Measurements from ENCODE around the gene MRPS11. TPM values are rescaled to one million over a fixed set of nuclear protein-coding genes. Genes with fewer than 3 reads are reported as not detected.

Gene MRPS11
- total and polyA plus RNA-seq, 10 of the 15 experiments (the other 5 are each of a cell fraction or from before 2014, with no cell fraction given) = 37.1 to 148 (median 68.7) TPM

DNA sequence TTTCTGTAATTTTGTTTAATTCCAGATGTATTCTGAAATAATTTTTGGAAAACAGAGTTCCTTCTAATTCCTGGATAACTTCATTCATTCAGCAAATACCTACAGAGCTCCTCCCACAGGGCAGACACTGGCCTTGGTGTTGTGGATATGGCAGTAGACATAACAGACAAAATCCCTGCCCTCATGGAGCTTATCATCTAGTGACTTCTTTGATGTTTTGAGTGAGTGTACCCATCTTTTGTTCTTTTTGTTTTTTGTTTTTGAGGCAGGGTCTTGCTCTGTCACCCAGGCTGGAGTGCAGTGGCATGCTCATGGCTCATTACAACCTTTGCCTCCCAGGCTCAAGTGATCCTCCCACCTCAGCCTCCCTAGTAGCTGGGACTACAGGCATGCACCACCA is 57.9 kb downstream of the MRPS11 start:
- H4K20me1 ChIP-seq (ENCODE audit: control insufficient read depth, insufficient read depth) = no peaks in the 10 kb centered on the region
- intact Hi-C loops (cut with micrococcal nuclease; ENCODE audit: unreplicated experiment) (no loop called here), in situ Hi-C loops (cut with MboI) (no loop called here)
- no peaks in the 10 kb centered on the region for H3K4me1 ChIP-seq (ENCODE audit: control insufficient read depth, insufficient read depth, low read length)
- H3K36me3 ChIP-seq (ENCODE audit: control insufficient read depth in 2 of 2, insufficient read depth in 2 of 2, low read length in 1 of 2) = no peaks in the 10 kb centered on the region
- SMC1A ChIA-PET (ENCODE audit: uncharacterized antibody, unreplicated experiment) = no interaction called here
- BruUV-seq (replicated peaks) = no TSS peak
- H3K9me3 ChIP-seq (replicated peaks; ENCODE audit: control insufficient read depth, insufficient read depth, low read length) = no peaks in the 10 kb centered on the region
- H3K9ac ChIP-seq (ENCODE audit: control insufficient read depth, insufficient read depth, low read length) = no peak overlapping the region
- no peak overlapping the region for H3K4me2 ChIP-seq (ENCODE audit: control insufficient read depth, insufficient read depth)
- DNase-seq (ENCODE audit: low read depth, low spot score) (no peak), ATAC-seq (no peak), FAIRE-seq (no peak)
- no peak overlapping the region for H3K4me3 ChIP-seq
- H2AFZ ChIP-seq (ENCODE audit: control insufficient read depth, low read depth, low read length) = no peak overlapping the region
- no peaks in the 10 kb centered on the region for H3K27me3 ChIP-seq (replicated peaks in 1 of 2; ENCODE audit: control insufficient read depth in 2 of 2, insufficient read depth in 2 of 2, low read length in 1 of 2)
- POLR2A ChIA-PET = interaction anchor here (0.5 to 0.6 kb wide), 2 partner anchors 13 to 61 kb away, joined by 3 read pairs; no protein-coding TSS in a partner anchor
- RAD21 ChIA-PET (ENCODE audit: unreplicated experiment) = no interaction called here
- TF ChIP-seq BMI1 (IDR thresholded peaks at IDR 0.05; ENCODE audit: borderline replicate concordance) (no peak), IRF4 (IDR thresholded peaks at IDR 0.05; ENCODE audit: low read depth, low read length) (no peak), JUNB (IDR thresholded peaks at IDR 0.05) (no peak)
- CTCF ChIA-PET = no interaction called here
- H3K79me2 ChIP-seq (ENCODE audit: control insufficient read depth, insufficient read depth, low read length) = no peaks in the 10 kb centered on the region
- no peak overlapping the region for H3K27ac ChIP-seq (ENCODE audit: control insufficient read depth, insufficient read depth)

GRCh38 chr15:88526247-88526879 is 58.9 kb downstream of the MRPS11 start:
- Histone ChIP-seq H3K27ac (ENCODE audit: control insufficient read depth, insufficient read depth) (no peak overlapping the region), H4K20me1 (ENCODE audit: control insufficient read depth, insufficient read depth) (no peaks in the 10 kb centered on the region), H3K4me2 (ENCODE audit: control insufficient read depth, insufficient read depth) (no peak overlapping the region), H3K9me3 (replicated peaks; ENCODE audit: control insufficient read depth, insufficient read depth, low read length) (no peaks in the 10 kb centered on the region), H3K9ac (ENCODE audit: control insufficient read depth, insufficient read depth, low read length) (no peak overlapping the region), H3K36me3 (ENCODE audit: control insufficient read depth in 2 of 2, insufficient read depth in 2 of 2, low read length in 1 of 2) (peaks cover 0 to 2% of the 10 kb centered on the region in 2 experiments; a peak in 1 of 4 replicates), H3K4me1 (ENCODE audit: control insufficient read depth, insufficient read depth, low read length) (no peaks in the 10 kb centered on the region), H3K27me3 (replicated peaks in 1 of 2; ENCODE audit: control insufficient read depth in 2 of 2, insufficient read depth in 2 of 2, low read length in 1 of 2) (no peaks in the 10 kb centered on the region), H2AFZ (ENCODE audit: control insufficient read depth, low read depth, low read length) (no peak overlapping the region), H3K4me3 (no peak overlapping the region), H3K79me2 (ENCODE audit: control insufficient read depth, insufficient read depth, low read length) (no peaks in the 10 kb centered on the region)
- in situ Hi-C loops (cut with MboI) (no loop called here), intact Hi-C loops (cut with micrococcal nuclease; ENCODE audit: unreplicated experiment) (no loop called here)
- ChIA-PET RAD21 (ENCODE audit: unreplicated experiment) (no interaction called here), POLR2A (interaction anchor here (0.6 kb wide), 1 partner anchor 12 kb away, joined by 3 read pairs; no protein-coding TSS in a partner anchor), CTCF (interaction anchor here (0.5 kb wide), 1 partner anchor 171 kb away, joined by 3 read pairs; no protein-coding TSS in a partner anchor), SMC1A (ENCODE audit: uncharacterized antibody, unreplicated experiment) (interaction anchor here (1.8 kb wide), 1 partner anchor 9 kb away, joined by 5 read pairs; no protein-coding TSS in a partner anchor)
- FAIRE-seq = no peak
- no peak for ATAC-seq
- no peak for DNase-seq (ENCODE audit: low read depth, low spot score)
- BruUV-seq (replicated peaks) = no TSS peak
- TF ChIP-seq RB1 (IDR thresholded peaks at IDR 0.05; ENCODE audit: borderline replicate concordance) (no peak), IRF3 (IDR thresholded peaks at IDR 0.05) (no peak), SREBF1 (IDR thresholded peaks at IDR 0.05; ENCODE audit: low read length) (no peak), CHD4 (IDR thresholded peaks at IDR 0.05) (no peak), PML (IDR thresholded peaks at IDR 0.05; ENCODE audit: low read length) (no peak), KLF5 (IDR thresholded peaks at IDR 0.05; ENCODE audit: partially characterized antibody) (no peak), CBX5 (IDR thresholded peaks at IDR 0.05; ENCODE audit: low read depth) (no peak), ZBED1 (IDR thresholded peaks at IDR 0.05; ENCODE audit: borderline replicate concordance) (no peak), NFIC (IDR thresholded peaks at IDR 0.05; ENCODE audit: low read depth, low read length) (no peak)
- TF ChIP-seq, protein P1, sequence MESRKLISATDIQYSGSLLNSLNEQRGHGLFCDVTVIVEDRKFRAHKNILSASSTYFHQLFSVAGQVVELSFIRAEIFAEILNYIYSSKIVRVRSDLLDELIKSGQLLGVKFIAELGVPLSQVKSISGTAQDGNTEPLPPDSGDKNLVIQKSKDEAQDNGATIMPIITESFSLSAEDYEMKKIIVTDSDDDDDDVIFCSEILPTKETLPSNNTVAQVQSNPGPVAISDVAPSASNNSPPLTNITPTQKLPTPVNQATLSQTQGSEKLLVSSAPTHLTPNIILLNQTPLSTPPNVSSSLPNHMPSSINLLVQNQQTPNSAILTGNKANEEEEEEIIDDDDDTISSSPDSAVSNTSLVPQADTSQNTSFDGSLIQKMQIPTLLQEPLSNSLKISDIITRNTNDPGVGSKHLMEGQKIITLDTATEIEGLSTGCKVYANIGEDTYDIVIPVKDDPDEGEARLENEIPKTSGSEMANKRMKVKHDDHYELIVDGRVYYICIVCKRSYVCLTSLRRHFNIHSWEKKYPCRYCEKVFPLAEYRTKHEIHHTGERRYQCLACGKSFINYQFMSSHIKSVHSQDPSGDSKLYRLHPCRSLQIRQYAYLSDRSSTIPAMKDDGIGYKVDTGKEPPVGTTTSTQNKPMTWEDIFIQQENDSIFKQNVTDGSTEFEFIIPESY (IDR thresholded peaks at IDR 0.05) = no peak
- TF ChIP-seq, protein P2, sequence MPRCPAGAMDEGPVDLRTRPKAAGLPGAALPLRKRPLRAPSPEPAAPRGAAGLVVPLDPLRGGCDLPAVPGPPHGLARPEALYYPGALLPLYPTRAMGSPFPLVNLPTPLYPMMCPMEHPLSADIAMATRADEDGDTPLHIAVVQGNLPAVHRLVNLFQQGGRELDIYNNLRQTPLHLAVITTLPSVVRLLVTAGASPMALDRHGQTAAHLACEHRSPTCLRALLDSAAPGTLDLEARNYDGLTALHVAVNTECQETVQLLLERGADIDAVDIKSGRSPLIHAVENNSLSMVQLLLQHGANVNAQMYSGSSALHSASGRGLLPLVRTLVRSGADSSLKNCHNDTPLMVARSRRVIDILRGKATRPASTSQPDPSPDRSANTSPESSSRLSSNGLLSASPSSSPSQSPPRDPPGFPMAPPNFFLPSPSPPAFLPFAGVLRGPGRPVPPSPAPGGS (IDR thresholded peaks at IDR 0.05; ENCODE audit: borderline replicate concordance, insufficient read depth, low read depth, low read length, poor library complexity, severe bottlenecking) = no peak
